SK-N-SH (cell line): ENCODE measurements around the gene PROC. TPM values are rescaled to one million over a fixed set of nuclear protein-coding genes. Genes with fewer than 3 reads are reported as not detected.

ENCODE experiments used
- CTCF ChIA-PET: fragments of 300-600, 350-600 bp; formaldehyde crosslinking; extraction: SDS; loops from one replicate; lab custom pipeline; 2021; lab: Yijun Ruan, JAX
- POLR2A ChIA-PET: fragments of 350-600 bp; sonication (Branson Sonifier 250); formaldehyde crosslinking; extraction: SDS; loops from one replicate; lab custom pipeline; 2020; ENCODE audit warnings: antibody characterized with exemption, inconsistent platforms; lab: Yijun Ruan, JAX
- DNase-seq: peaks from one replicate; pipeline ENCODE4 v3.0.0; 2012
- H2AFZ ChIP-seq: fragments of 200-600 bp; sonication (generic); 2 replicates; pipeline ENCODE4 v1.8.1; 2016; ENCODE audit warnings: antibody characterized with exemption, mild to moderate bottlenecking, low read depth
- H3F3A ChIP-seq: fragments of 200-600 bp; sonication (generic); replicated peaks from 2 replicates; pipeline ENCODE3; 2016; ENCODE audit warnings: antibody characterized with exemption, mild to moderate bottlenecking; ENCODE audit not compliant: insufficient read depth
- H3K27ac ChIP-seq, 2 experiments: fragments of 200-500 bp in 1 of 2; fragments of 200-600 bp in 1 of 2; sonication (Bioruptor generic) in 1 of 2; sonication (generic), shearing (Covaris generic) in 1 of 2; 2 replicates each; pipeline versions ENCODE4 v1.5.1 to v1.6.1; 2014 to 2016; ENCODE audit warnings: low read depth in 2 of 2, inconsistent platforms in 1 of 2, low read length in 1 of 2, mild to moderate bottlenecking in 1 of 2, mixed read lengths in 1 of 2
- H3K27me3 ChIP-seq: fragments of 200-600 bp; sonication (generic), shearing (Covaris generic); 2 replicates; pipeline ENCODE4 v1.6.1; 2016; ENCODE audit warnings: mixed run types; ENCODE audit not compliant: insufficient read depth
- H3K36me3 ChIP-seq, 2 experiments: fragments of 200-500 bp in 1 of 2; fragments of 200-600 bp in 1 of 2; sonication (Bioruptor generic) in 1 of 2; sonication (generic) in 1 of 2; replicated peaks in 1 of 2; 2 replicates each; pipeline versions ENCODE3 to v1.5.1; 2014 to 2016; ENCODE audit warnings: low read length in 1 of 2, mild to moderate bottlenecking in 1 of 2; ENCODE audit not compliant: insufficient read depth in 2 of 2, control insufficient read depth in 1 of 2
- H3K4me1 ChIP-seq, 2 experiments: fragments of 200-500 bp in 1 of 2; fragments of 200-600 bp in 1 of 2; sonication (Bioruptor generic) in 1 of 2; sonication (generic), shearing (Covaris generic) in 1 of 2; 2 replicates each; pipeline versions ENCODE4 v1.5.1 to v1.6.1; 2014 to 2016; ENCODE audit warnings: low read depth in 1 of 2, low read length in 1 of 2, mixed run types in 1 of 2; ENCODE audit not compliant: insufficient read depth in 2 of 2, control insufficient read depth in 1 of 2
- H3K4me2 ChIP-seq: fragments of 200-600 bp; sonication (generic), shearing (Covaris generic); 2 replicates; pipeline ENCODE4 v1.6.1; 2017; ENCODE audit warnings: mixed run types
- H3K4me3 ChIP-seq, 2 experiments: fragments of 200-500 bp in 1 of 2; fragments of 200-600 bp in 1 of 2; sonication (Bioruptor generic) in 1 of 2; sonication (generic), shearing (Covaris generic) in 1 of 2; 2 replicates each; pipeline versions ENCODE4 v1.5.1 to v1.8.1; 2014 to 2016; ENCODE audit warnings: low read depth in 2 of 2, inconsistent platforms in 1 of 2, low read length in 1 of 2, mild to moderate bottlenecking in 1 of 2, mixed read lengths in 1 of 2, moderate library complexity in 1 of 2
- H3K79me2 ChIP-seq: fragments of 200-600 bp; sonication (generic); 2 replicates; pipeline ENCODE4 v1.8.1; 2017; ENCODE audit warnings: mild to moderate bottlenecking; ENCODE audit not compliant: insufficient read depth
- H3K9ac ChIP-seq: fragments of 200-600 bp; sonication (generic); 2 replicates; pipeline ENCODE4 v1.6.1; 2017; ENCODE audit warnings: mixed run types
- H3K9me2 ChIP-seq: fragments of 200-600 bp; sonication (generic); 2 replicates; pipeline ENCODE4 v1.6.1; 2017; ENCODE audit warnings: mixed run types
- H3K9me3 ChIP-seq: fragments of 200-600 bp; sonication (generic); 2 replicates; pipeline ENCODE4 v1.6.1; 2017; ENCODE audit warnings: mixed run types, mild to moderate bottlenecking, moderate library complexity
- H4K20me1 ChIP-seq: fragments of 200-600 bp; sonication (generic); 2 replicates; pipeline ENCODE4 v1.6.1; 2017; ENCODE audit warnings: mild to moderate bottlenecking, mixed run types; ENCODE audit not compliant: insufficient read depth
- ELF1 ChIP-seq: IDR thresholded peaks from 2 replicates; pipeline ENCODE4 v1.4.0; 2012
- FOSL2 ChIP-seq: IDR thresholded peaks from 2 replicates; pipeline ENCODE4 v1.4.0; 2012; ENCODE audit warnings: low read depth, mild to moderate bottlenecking, moderate library complexity, borderline replicate concordance
- PBX3 ChIP-seq: IDR thresholded peaks from 2 replicates; pipeline ENCODE4; 2012
- RFX5 ChIP-seq: IDR thresholded peaks from 2 replicates; pipeline ENCODE4 v1.6.1; 2012; ENCODE audit warnings: mild to moderate bottlenecking, improper control_type of control experiment, low read length
- RXRA ChIP-seq: IDR thresholded peaks from 2 replicates; pipeline ENCODE4 v1.4.0; 2012; ENCODE audit warnings: low read depth, mild to moderate bottlenecking, borderline replicate concordance
- SIN3A ChIP-seq: IDR thresholded peaks from 2 replicates; pipeline ENCODE4 v1.6.1; 2012; ENCODE audit warnings: low read depth, mild to moderate bottlenecking, low read length, moderate library complexity, borderline replicate concordance
- SMC3 ChIP-seq: IDR thresholded peaks from 2 replicates; pipeline ENCODE4 v1.6.1; 2012; ENCODE audit warnings: low read depth, low read length, improper control_type of control experiment
- TAF1 ChIP-seq: IDR thresholded peaks from 2 replicates; pipeline ENCODE4 v1.6.1; 2012; ENCODE audit warnings: low read depth, mild to moderate bottlenecking, low read length, moderate library complexity, borderline replicate concordance
- TCF12 ChIP-seq: IDR thresholded peaks from 2 replicates; pipeline ENCODE4 v1.4.0; 2012
- TEAD4 ChIP-seq: IDR thresholded peaks from 2 replicates; pipeline ENCODE4 v1.4.0; 2012; ENCODE audit warnings: mild to moderate bottlenecking, borderline replicate concordance; ENCODE audit not compliant: insufficient read depth
- USF1 ChIP-seq: IDR thresholded peaks from 2 replicates; pipeline ENCODE4 v1.4.0; 2012; ENCODE audit warnings: low read depth, borderline replicate concordance
- USF2 ChIP-seq: fragments of 150-350 bp; IDR thresholded peaks from 2 replicates; pipeline ENCODE4 v1.6.1; 2017; ENCODE audit warnings: antibody characterized with exemption, low read length, low read depth, borderline replicate concordance
- YY1 ChIP-seq: IDR thresholded peaks from 2 replicates; pipeline ENCODE4 v1.4.0; 2012; ENCODE audit warnings: low read depth, mild to moderate bottlenecking
- ZBTB33 ChIP-seq: IDR thresholded peaks from 2 replicates; pipeline ENCODE4 v1.4.0; 2012; ENCODE audit warnings: low read depth, borderline replicate concordance
- WGBS: methylation state at CpG from one replicate; pipeline ENCODE4 v1.1.6; 2017; ENCODE audit warnings: low lambda C conversion rate; 5-methylcytosine and 5-hydroxymethylcytosine counted together
- polyA plus RNA-seq, 3 experiments: library from polyadenylated mRNA; depleted of rRNA; stranded (reverse); fragments of >200 nt; gene quantifications; 2 replicates each; pipeline ENCODE4 v1.2.3, GENCODE V29; 2012
- TF ChIP-seq, protein P1 (sequence below): IDR thresholded peaks from 2 replicates; pipeline ENCODE4 v1.6.1; 2012; ENCODE audit warnings: mild to moderate bottlenecking, low read depth, low read length, moderate library complexity
- TF ChIP-seq, protein P2 (sequence below): fragments of 200-600 bp; sonication (generic); IDR thresholded peaks from 2 replicates; pipeline ENCODE4 v1.6.1; 2017; ENCODE audit warnings: antibody characterized with exemption, mild to moderate bottlenecking, moderate library complexity
- TF ChIP-seq, protein P3 (sequence below): IDR thresholded peaks from 2 replicates; pipeline ENCODE4 v1.4.0; 2012; ENCODE audit warnings: low read depth
- TF ChIP-seq, protein P4 (sequence below): fragments of 150-350 bp; IDR thresholded peaks from 2 replicates; pipeline ENCODE4 v1.6.1; 2016; ENCODE audit warnings: mild to moderate bottlenecking, low read depth, low read length

The PROC gene
- polyA plus RNA-seq, 1 of the 3 experiments (the other 2 are of a cell fraction), result 0.10 TPM

DNA sequence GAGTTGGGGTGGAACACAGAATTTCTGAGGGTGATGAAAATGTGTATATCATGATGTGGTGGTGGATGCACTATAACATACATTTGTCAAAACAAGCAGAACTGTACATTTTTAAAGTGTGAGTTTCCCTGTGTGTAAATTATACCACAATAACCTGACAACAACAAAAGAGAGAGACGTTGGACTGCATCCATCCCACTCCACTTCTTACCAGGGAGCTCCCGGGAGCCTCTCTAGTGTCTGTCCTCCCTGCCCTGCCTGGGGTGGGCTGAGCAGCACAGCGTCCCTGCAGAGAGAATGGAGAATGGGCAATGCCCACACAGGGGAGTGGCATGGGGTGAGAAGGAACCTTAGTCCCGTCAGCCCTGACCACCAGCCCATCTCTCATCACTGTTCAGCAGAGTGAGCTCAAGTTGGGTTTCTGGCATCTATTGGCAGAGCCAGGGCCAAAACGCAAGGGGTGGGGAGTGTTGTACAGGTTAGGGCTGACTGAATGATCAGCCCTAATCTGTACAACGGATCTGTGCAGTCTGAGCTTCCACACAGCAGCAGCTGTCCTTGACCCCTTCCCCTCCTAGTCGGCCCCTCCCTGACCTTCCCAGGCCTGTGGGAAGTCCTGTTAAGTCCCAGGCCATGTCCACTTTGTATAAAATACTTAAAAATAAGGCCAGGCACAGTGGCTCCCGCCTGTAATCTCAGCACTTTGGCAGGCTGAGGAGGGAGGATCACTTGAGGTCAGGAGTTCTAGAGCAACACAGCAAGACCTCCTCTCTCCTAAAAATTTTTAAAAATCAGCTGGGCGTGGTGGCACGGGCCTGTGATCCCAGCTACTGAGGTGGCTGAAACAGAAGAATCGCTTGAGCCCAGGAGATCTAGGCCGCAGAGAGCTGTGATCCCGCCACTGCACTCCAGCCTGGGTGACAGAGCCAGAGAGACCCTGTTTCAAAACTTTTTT is 3.3 kb upstream of the PROC start:
- POLR2A ChIA-PET, result interaction anchor here (1.0 kb wide), 1 partner anchor 19 kb away, joined by 3 read pairs; no protein-coding TSS in a partner anchor
- Histone ChIP-seq H3K27me3 (no peaks in the 10 kb centered on the region), H3K9me3 (no peaks in the 10 kb centered on the region), H3K36me3 (no peaks in the 10 kb centered on the region), H3K9ac (no peak overlapping the region), H3K9me2 (no peaks in the 10 kb centered on the region), H2AFZ (no peak overlapping the region), H3K4me2 (no peak overlapping the region), H3K79me2 (no peaks in the 10 kb centered on the region), H3K4me3 (no peak overlapping the region), H3F3A (peaks cover 39% of the 10 kb centered on the region), H4K20me1 (no peaks in the 10 kb centered on the region), H3K4me1 (peaks cover 17 to 33% of the 10 kb centered on the region in 2 experiments; a peak in 3 of 4 replicates), H3K27ac (peak overlapping the region in 1 of 2 experiments; percentile 85; a peak in 2 of 4 replicates)
- 88% methylated on average over 12 of the region's 13 CpGs for WGBS
- CTCF ChIA-PET, result interaction anchor here (0.6 to 3.8 kb wide), 31 partner anchors 8 to 283 kb away, joined by 3 to 20 read pairs (median 4); partner anchors contain the start of gene LIMS2
- TF ChIP-seq, protein P1, sequence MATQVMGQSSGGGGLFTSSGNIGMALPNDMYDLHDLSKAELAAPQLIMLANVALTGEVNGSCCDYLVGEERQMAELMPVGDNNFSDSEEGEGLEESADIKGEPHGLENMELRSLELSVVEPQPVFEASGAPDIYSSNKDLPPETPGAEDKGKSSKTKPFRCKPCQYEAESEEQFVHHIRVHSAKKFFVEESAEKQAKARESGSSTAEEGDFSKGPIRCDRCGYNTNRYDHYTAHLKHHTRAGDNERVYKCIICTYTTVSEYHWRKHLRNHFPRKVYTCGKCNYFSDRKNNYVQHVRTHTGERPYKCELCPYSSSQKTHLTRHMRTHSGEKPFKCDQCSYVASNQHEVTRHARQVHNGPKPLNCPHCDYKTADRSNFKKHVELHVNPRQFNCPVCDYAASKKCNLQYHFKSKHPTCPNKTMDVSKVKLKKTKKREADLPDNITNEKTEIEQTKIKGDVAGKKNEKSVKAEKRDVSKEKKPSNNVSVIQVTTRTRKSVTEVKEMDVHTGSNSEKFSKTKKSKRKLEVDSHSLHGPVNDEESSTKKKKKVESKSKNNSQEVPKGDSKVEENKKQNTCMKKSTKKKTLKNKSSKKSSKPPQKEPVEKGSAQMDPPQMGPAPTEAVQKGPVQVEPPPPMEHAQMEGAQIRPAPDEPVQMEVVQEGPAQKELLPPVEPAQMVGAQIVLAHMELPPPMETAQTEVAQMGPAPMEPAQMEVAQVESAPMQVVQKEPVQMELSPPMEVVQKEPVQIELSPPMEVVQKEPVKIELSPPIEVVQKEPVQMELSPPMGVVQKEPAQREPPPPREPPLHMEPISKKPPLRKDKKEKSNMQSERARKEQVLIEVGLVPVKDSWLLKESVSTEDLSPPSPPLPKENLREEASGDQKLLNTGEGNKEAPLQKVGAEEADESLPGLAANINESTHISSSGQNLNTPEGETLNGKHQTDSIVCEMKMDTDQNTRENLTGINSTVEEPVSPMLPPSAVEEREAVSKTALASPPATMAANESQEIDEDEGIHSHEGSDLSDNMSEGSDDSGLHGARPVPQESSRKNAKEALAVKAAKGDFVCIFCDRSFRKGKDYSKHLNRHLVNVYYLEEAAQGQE, result no peak
- TF ChIP-seq, protein P2, sequence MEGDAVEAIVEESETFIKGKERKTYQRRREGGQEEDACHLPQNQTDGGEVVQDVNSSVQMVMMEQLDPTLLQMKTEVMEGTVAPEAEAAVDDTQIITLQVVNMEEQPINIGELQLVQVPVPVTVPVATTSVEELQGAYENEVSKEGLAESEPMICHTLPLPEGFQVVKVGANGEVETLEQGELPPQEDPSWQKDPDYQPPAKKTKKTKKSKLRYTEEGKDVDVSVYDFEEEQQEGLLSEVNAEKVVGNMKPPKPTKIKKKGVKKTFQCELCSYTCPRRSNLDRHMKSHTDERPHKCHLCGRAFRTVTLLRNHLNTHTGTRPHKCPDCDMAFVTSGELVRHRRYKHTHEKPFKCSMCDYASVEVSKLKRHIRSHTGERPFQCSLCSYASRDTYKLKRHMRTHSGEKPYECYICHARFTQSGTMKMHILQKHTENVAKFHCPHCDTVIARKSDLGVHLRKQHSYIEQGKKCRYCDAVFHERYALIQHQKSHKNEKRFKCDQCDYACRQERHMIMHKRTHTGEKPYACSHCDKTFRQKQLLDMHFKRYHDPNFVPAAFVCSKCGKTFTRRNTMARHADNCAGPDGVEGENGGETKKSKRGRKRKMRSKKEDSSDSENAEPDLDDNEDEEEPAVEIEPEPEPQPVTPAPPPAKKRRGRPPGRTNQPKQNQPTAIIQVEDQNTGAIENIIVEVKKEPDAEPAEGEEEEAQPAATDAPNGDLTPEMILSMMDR, result no peak
- TF ChIP-seq, protein P3, sequence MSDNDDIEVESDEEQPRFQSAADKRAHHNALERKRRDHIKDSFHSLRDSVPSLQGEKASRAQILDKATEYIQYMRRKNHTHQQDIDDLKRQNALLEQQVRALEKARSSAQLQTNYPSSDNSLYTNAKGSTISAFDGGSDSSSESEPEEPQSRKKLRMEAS, result no peak
- TF ChIP-seq USF1 (no peak), USF2 (no peak), SIN3A (no peak), TEAD4 (no peak), ELF1 (no peak), ZBTB33 (no peak), SMC3 (no peak), RXRA (no peak), YY1 (no peak), FOSL2 (no peak), TCF12 (no peak), PBX3 (no peak), RFX5 (no peak), TAF1 (no peak)
- TF ChIP-seq, protein P4, sequence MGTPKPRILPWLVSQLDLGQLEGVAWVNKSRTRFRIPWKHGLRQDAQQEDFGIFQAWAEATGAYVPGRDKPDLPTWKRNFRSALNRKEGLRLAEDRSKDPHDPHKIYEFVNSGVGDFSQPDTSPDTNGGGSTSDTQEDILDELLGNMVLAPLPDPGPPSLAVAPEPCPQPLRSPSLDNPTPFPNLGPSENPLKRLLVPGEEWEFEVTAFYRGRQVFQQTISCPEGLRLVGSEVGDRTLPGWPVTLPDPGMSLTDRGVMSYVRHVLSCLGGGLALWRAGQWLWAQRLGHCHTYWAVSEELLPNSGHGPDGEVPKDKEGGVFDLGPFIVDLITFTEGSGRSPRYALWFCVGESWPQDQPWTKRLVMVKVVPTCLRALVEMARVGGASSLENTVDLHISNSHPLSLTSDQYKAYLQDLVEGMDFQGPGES, result no peak
- no peak for DNase-seq
